IMR-90 (cell line): ENCODE results near the gene RPS6KA5.

Experiments used
- BHLHE40 ChIP-seq: fragments of 150-350 bp; IDR thresholded peaks from 2 replicates; pipeline ENCODE4 v1.6.1; 2016; ENCODE audit warnings: mild to moderate bottlenecking, low read depth, low read length
- CEBPB ChIP-seq: IDR thresholded peaks from 2 replicates; pipeline ENCODE4 v1.6.1; 2012; ENCODE audit warnings: low read depth, low read length, improper control_type of control experiment
- CHD1 ChIP-seq: IDR thresholded peaks from 2 replicates; pipeline ENCODE4 v1.6.1; 2012; ENCODE audit warnings: low read depth, low read length, improper control_type of control experiment
- MAFK ChIP-seq: IDR thresholded peaks from 2 replicates; pipeline ENCODE4 v1.6.1; 2012; ENCODE audit warnings: low read depth, low read length, improper control_type of control experiment
- MAZ ChIP-seq: IDR thresholded peaks from 2 replicates; pipeline ENCODE4 v1.6.1; 2012; ENCODE audit warnings: low read depth, mild to moderate bottlenecking, low read length, improper control_type of control experiment, moderate library complexity, borderline replicate concordance
- MXI1 ChIP-seq: IDR thresholded peaks from 2 replicates; pipeline ENCODE4 v1.6.1; 2012; ENCODE audit warnings: low read depth, mild to moderate bottlenecking, low read length, moderate library complexity, borderline replicate concordance
- NFE2L2 ChIP-seq: fragments of 150-350 bp; IDR thresholded peaks from 2 replicates; pipeline ENCODE4 v1.6.1; 2016; ENCODE audit warnings: low read depth, mild to moderate bottlenecking, low read length
- POLR2A ChIP-seq: IDR thresholded peaks from 2 replicates; pipeline ENCODE4 v1.6.1; 2012; ENCODE audit warnings: mild to moderate bottlenecking, low read depth, low read length
- RAD21 ChIP-seq: IDR thresholded peaks from 2 replicates; pipeline ENCODE4 v1.6.1; 2012; ENCODE audit warnings: low read length, improper control_type of control experiment
- RFX5 ChIP-seq: IDR thresholded peaks from 2 replicates; pipeline ENCODE4 v1.8.0; 2012; ENCODE audit warnings: low read depth, mild to moderate bottlenecking, low read length, moderate library complexity
- SMC3 ChIP-seq: fragments of 150-350 bp; IDR thresholded peaks from 2 replicates; pipeline ENCODE4 v1.6.1; 2016; ENCODE audit warnings: low read depth, mild to moderate bottlenecking, antibody characterized with exemption, low read length, moderate library complexity
- TF ChIP-seq, protein P1 (sequence below): conservative IDR thresholded peaks from 2 replicates; pipeline ENCODE4 v1.5.1; 2012; ENCODE audit warnings: mild to moderate bottlenecking, low read depth, low read length, improper control_type of control experiment
- TF ChIP-seq, protein P2 (sequence below): fragments of 150-350 bp; IDR thresholded peaks from 2 replicates; pipeline ENCODE4 v1.6.1; 2017; ENCODE audit warnings: mild to moderate bottlenecking, antibody characterized with exemption, low read length, low read depth
- TF ChIP-seq, protein P3 (sequence below): fragments of 150-350 bp; IDR thresholded peaks from 2 replicates; pipeline ENCODE4 v1.6.1; 2016; ENCODE audit warnings: low read depth, mild to moderate bottlenecking, low read length, moderate library complexity, borderline replicate concordance

- TF ChIP-seq, protein P1, sequence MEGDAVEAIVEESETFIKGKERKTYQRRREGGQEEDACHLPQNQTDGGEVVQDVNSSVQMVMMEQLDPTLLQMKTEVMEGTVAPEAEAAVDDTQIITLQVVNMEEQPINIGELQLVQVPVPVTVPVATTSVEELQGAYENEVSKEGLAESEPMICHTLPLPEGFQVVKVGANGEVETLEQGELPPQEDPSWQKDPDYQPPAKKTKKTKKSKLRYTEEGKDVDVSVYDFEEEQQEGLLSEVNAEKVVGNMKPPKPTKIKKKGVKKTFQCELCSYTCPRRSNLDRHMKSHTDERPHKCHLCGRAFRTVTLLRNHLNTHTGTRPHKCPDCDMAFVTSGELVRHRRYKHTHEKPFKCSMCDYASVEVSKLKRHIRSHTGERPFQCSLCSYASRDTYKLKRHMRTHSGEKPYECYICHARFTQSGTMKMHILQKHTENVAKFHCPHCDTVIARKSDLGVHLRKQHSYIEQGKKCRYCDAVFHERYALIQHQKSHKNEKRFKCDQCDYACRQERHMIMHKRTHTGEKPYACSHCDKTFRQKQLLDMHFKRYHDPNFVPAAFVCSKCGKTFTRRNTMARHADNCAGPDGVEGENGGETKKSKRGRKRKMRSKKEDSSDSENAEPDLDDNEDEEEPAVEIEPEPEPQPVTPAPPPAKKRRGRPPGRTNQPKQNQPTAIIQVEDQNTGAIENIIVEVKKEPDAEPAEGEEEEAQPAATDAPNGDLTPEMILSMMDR, result no peak
- TF ChIP-seq, protein P2, sequence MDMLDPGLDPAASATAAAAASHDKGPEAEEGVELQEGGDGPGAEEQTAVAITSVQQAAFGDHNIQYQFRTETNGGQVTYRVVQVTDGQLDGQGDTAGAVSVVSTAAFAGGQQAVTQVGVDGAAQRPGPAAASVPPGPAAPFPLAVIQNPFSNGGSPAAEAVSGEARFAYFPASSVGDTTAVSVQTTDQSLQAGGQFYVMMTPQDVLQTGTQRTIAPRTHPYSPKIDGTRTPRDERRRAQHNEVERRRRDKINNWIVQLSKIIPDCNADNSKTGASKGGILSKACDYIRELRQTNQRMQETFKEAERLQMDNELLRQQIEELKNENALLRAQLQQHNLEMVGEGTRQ, result no peak
- TF ChIP-seq, protein P3, sequence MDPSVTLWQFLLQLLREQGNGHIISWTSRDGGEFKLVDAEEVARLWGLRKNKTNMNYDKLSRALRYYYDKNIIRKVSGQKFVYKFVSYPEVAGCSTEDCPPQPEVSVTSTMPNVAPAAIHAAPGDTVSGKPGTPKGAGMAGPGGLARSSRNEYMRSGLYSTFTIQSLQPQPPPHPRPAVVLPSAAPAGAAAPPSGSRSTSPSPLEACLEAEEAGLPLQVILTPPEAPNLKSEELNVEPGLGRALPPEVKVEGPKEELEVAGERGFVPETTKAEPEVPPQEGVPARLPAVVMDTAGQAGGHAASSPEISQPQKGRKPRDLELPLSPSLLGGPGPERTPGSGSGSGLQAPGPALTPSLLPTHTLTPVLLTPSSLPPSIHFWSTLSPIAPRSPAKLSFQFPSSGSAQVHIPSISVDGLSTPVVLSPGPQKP, result no peak
- TF ChIP-seq RAD21 (no peak), NFE2L2 (no peak), BHLHE40 (no peak), POLR2A (no peak), CHD1 (no peak), SMC3 (no peak), MXI1 (no peak), CEBPB (no peak), RFX5 (no peak), MAZ (no peak), MAFK (no peak)
Observed at GRCh38 chr14:90807060-90807459, 253.4 kb downstream of the RPS6KA5 start.
